Mesenchymal stem cell (in vitro differentiated cells and primary cell): ENCODE results near the gene PLXNB2.

Source experiments
- DNase-seq: peaks from one replicate; pipeline ENCODE4 v3.0.0-alpha.2; 2013
- H2AFZ ChIP-seq: one replicate; pipeline ENCODE4 v1.6.1; 2013; ENCODE audit warnings: low read depth, mild to moderate bottlenecking, control low read depth, inconsistent platforms, low read length, moderate library complexity
- H2AK5ac ChIP-seq: 2 replicates; pipeline ENCODE4 v1.6.1; 2013; ENCODE audit warnings: low read length, moderate library complexity, mild to moderate bottlenecking, inconsistent platforms; ENCODE audit not compliant: severe bottlenecking
- H2BK120ac ChIP-seq: one replicate; pipeline ENCODE4 v1.6.1; 2013; ENCODE audit warnings: low read depth, mild to moderate bottlenecking, inconsistent platforms, low read length, moderate library complexity
- H2BK12ac ChIP-seq, 2 experiments: one replicate each; pipeline ENCODE4 v1.6.1; 2013; ENCODE audit warnings: inconsistent platforms in 2 of 2, low read length in 2 of 2, mild to moderate bottlenecking in 2 of 2, moderate library complexity in 2 of 2, control low read depth in 1 of 2
- H2BK15ac ChIP-seq: one replicate; pipeline ENCODE4 v1.6.1; 2013; ENCODE audit warnings: mild to moderate bottlenecking, low read depth, inconsistent platforms; ENCODE audit not compliant: poor library complexity, severe bottlenecking
- H2BK5ac ChIP-seq: 2 replicates; pipeline ENCODE4 v1.6.1; 2013; ENCODE audit warnings: low read depth, mild to moderate bottlenecking, low read length, control low read depth, inconsistent platforms; ENCODE audit not compliant: poor library complexity, severe bottlenecking
- H3K14ac ChIP-seq, 2 experiments: one replicate each; pipeline ENCODE4 v1.6.1; 2013; ENCODE audit warnings: inconsistent platforms in 2 of 2, low read length in 2 of 2, control low read depth in 1 of 2, mild to moderate bottlenecking in 1 of 2, moderate library complexity in 1 of 2
- H3K18ac ChIP-seq, 2 experiments: one replicate each; pipeline ENCODE4 v1.6.1; 2013; ENCODE audit warnings: inconsistent platforms in 2 of 2, low read length in 2 of 2, control low read depth in 1 of 2, low read depth in 1 of 2, mild to moderate bottlenecking in 1 of 2
- H3K23ac ChIP-seq, 2 experiments: one replicate each; pipeline ENCODE4 v1.6.1; 2013; ENCODE audit warnings: inconsistent platforms in 2 of 2, low read length in 2 of 2, mild to moderate bottlenecking in 2 of 2, moderate library complexity in 2 of 2, control low read depth in 1 of 2
- H3K27ac ChIP-seq: 2 replicates; pipeline ENCODE4 v1.5.1; 2013; ENCODE audit warnings: mild to moderate bottlenecking, moderate library complexity, low read length, control low read depth, inconsistent platforms; ENCODE audit not compliant: poor library complexity, severe bottlenecking
- H3K27me3 ChIP-seq, 2 experiments: 2 replicates each; pipeline versions ENCODE4 v1.6.1 to v1.7.0; 2013; ENCODE audit warnings: low read length in 2 of 2, mild to moderate bottlenecking in 2 of 2, moderate library complexity in 2 of 2, control low read depth in 1 of 2, inconsistent platforms in 1 of 2; ENCODE audit not compliant: control insufficient read depth in 1 of 2, insufficient read depth in 1 of 2
- H3K36me3 ChIP-seq, 2 experiments: 2 replicates each; pipeline versions ENCODE4 v1.6.1 to v1.7.0; 2013; ENCODE audit warnings: low read length in 2 of 2, control low read depth in 1 of 2, inconsistent platforms in 1 of 2, low read depth in 1 of 2, mild to moderate bottlenecking in 1 of 2; ENCODE audit not compliant: insufficient read depth in 2 of 2, control insufficient read depth in 1 of 2
- H3K4ac ChIP-seq, 2 experiments: one replicate each; pipeline ENCODE4 v1.6.1; 2013; ENCODE audit warnings: inconsistent platforms in 2 of 2, low read length in 2 of 2, mild to moderate bottlenecking in 2 of 2, moderate library complexity in 2 of 2, control low read depth in 1 of 2, low read depth in 1 of 2
- H3K4me1 ChIP-seq: 2 replicates; pipeline ENCODE4 v1.6.1; 2013; ENCODE audit warnings: low read depth, low read length, control low read depth; ENCODE audit not compliant: control insufficient read depth, insufficient read depth
- H3K4me2 ChIP-seq: 2 replicates; pipeline ENCODE4 v1.6.1; 2013; ENCODE audit warnings: low read length, mild to moderate bottlenecking, inconsistent platforms; ENCODE audit not compliant: poor library complexity, severe bottlenecking
- H3K4me3 ChIP-seq, 2 experiments: 2 replicates each; pipeline versions ENCODE4 v1.5.1 to v1.7.0; 2013; ENCODE audit warnings: low read length in 2 of 2, mild to moderate bottlenecking in 2 of 2, control low read depth in 1 of 2, low read depth in 1 of 2; ENCODE audit not compliant: insufficient read depth in 1 of 2
- H3K79me1 ChIP-seq: replicated peaks from 2 replicates; pipeline ENCODE4 v1.6.1; 2013; ENCODE audit warnings: mild to moderate bottlenecking, control low read depth, low read length, inconsistent platforms; ENCODE audit not compliant: poor library complexity, severe bottlenecking
- H3K9ac ChIP-seq: 2 replicates; pipeline ENCODE4 v1.7.0; 2013; ENCODE audit warnings: mild to moderate bottlenecking, low read length, moderate library complexity
- H3K9me3 ChIP-seq: 2 replicates; pipeline ENCODE4 v1.7.0; 2013; ENCODE audit warnings: mild to moderate bottlenecking, low read length; ENCODE audit not compliant: control insufficient read depth
- H4K8ac ChIP-seq: one replicate; pipeline ENCODE4 v1.6.1; 2013; ENCODE audit warnings: inconsistent platforms, mild to moderate bottlenecking, low read length, moderate library complexity
- H4K91ac ChIP-seq: one replicate; pipeline ENCODE4 v1.6.1; 2013; ENCODE audit warnings: mild to moderate bottlenecking, low read length, inconsistent platforms
- WGBS: methylation state at CpG from one replicate; pipeline ENCODE4 v1.1.7; 2013; ENCODE audit warnings: mixed read lengths; 5-methylcytosine and 5-hydroxymethylcytosine counted together

Gene PLXNB2

DNA sequence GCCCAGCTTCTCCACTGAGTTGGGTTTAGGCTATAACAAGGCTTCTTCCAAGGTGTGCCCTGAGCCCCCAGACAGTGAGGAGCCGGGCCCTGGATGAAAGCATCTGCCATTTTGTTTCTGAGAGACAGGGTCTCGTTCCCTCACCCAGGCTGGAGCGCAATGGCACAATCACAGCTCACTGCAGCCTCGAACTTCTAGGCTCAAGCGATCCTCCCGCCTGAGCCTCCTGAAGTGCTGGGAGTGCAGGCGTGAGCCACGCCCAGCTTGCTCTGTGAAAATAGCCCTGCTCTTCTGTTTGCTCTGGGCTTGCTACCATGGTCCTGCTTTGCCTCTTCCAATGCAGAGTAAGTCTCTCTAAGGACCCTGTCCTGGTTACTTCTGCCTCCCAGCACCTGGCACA is 12.7 kb upstream of the PLXNB2 start:
- no peak overlapping the region for H2BK5ac ChIP-seq
- H3K9ac ChIP-seq: no peak overlapping the region
- H3K27me3 ChIP-seq: no peaks in the 10 kb centered on the region
- H3K23ac ChIP-seq: no peak overlapping the region
- H3K4me3 ChIP-seq: no peak overlapping the region
- no peak overlapping the region for H2AK5ac ChIP-seq
- H3K27ac ChIP-seq: no peak overlapping the region
- H4K8ac ChIP-seq: no peak overlapping the region
- H2AFZ ChIP-seq: no peak overlapping the region
- H3K79me1 ChIP-seq: peaks cover 6% of the 10 kb centered on the region
- no peaks in the 10 kb centered on the region for H3K9me3 ChIP-seq
- no peak overlapping the region for H2BK12ac ChIP-seq
- no peak overlapping the region for H3K18ac ChIP-seq
- H3K4me1 ChIP-seq: no peaks in the 10 kb centered on the region
- peaks cover 0 to 13% of the 10 kb centered on the region in 2 experiments for H3K36me3 ChIP-seq
- H3K4me2 ChIP-seq: no peak overlapping the region
- no peak overlapping the region for H2BK120ac ChIP-seq
- H3K14ac ChIP-seq: no peak overlapping the region
- H2BK15ac ChIP-seq: no peak overlapping the region
- no peak for DNase-seq
- WGBS: 74% methylated on average over 8 of the region's 8 CpGs
- no peak overlapping the region for H3K4ac ChIP-seq
- no peak overlapping the region for H4K91ac ChIP-seq

- no peak overlapping the region for H2BK15ac ChIP-seq
- H3K36me3 ChIP-seq: peaks cover 0 to 18% of the 10 kb centered on the region in 2 experiments
- no peak overlapping the region for H4K91ac ChIP-seq
- H2BK5ac ChIP-seq: no peak overlapping the region
- H3K4me2 ChIP-seq: no peak overlapping the region
- no peak overlapping the region for H2BK12ac ChIP-seq
- H3K27ac ChIP-seq: no peak overlapping the region
- H3K23ac ChIP-seq: no peak overlapping the region
- no peaks in the 10 kb centered on the region for H3K27me3 ChIP-seq
- H4K8ac ChIP-seq: no peak overlapping the region
- no peak overlapping the region for H2BK120ac ChIP-seq
- H3K9ac ChIP-seq: no peak overlapping the region
- no peak overlapping the region for H3K18ac ChIP-seq
- DNase-seq: no peak
- WGBS: 89% methylated on average over 15 of the region's 15 CpGs
- H2AK5ac ChIP-seq: no peak overlapping the region
- H3K79me1 ChIP-seq: peaks cover 3% of the 10 kb centered on the region
- H3K4ac ChIP-seq: no peak overlapping the region
- no peak overlapping the region for H2AFZ ChIP-seq
- no peaks in the 10 kb centered on the region for H3K9me3 ChIP-seq
- H3K14ac ChIP-seq: no peak overlapping the region
- H3K4me1 ChIP-seq: peaks cover 4% of the 10 kb centered on the region
- peak overlapping the region in 1 of 2 experiments; percentile 7 for H3K4me3 ChIP-seq
Observed at GRCh38 chr22:50319503-50319951, 12.1 kb upstream of the PLXNB2 start.

DNA sequence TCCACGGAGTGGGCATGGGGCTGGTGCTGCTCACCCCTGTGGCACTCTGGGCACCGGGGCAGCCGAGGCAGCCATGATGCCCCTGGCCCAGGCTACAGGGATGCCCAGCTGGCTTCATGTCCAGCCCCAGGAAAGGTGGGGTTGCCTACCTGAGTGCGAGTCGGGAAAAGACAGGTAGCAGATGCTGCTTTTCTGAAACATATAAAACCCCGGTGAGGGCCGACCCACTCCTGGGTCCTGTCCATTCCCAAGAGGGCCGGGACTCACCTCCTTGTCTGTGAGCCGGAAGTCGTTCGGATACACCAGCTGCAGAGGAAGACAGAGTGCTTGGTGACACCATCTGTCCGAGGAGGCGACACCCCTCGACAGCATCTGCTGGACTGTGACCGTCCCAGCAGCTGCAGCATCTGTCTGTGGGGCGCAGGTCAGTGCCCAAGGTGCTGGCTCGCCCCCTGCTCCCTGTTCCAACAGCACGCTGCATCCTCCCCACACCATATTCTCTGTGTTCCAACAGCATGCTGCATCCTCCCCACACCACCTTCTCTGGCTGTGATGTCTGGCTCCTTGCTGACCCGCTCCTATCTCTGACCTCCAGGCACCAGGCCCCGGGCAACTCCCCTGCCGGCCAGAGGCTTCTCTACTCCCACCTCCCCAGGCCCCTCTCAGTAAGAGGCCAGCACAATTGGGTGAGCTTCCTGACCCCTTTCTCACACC is 11.4 kb upstream of the PLXNB2 start:
- Histone ChIP-seq H3K79me1 (peaks cover 3% of the 10 kb centered on the region), H2BK15ac (no peak overlapping the region), H3K4me1 (peaks cover 10% of the 10 kb centered on the region), H2BK120ac (no peak overlapping the region), H2AFZ (no peak overlapping the region), H2BK5ac (no peak overlapping the region), H4K8ac (peak overlapping the region; percentile 35), H3K4ac (no peak overlapping the region), H2AK5ac (no peak overlapping the region), H3K27ac (no peak overlapping the region), H3K4me2 (no peak overlapping the region), H3K9me3 (no peaks in the 10 kb centered on the region), H3K18ac (no peak overlapping the region), H3K4me3 (no peak overlapping the region), H4K91ac (peak overlapping the region; percentile 14), H3K23ac (no peak overlapping the region), H3K36me3 (peaks cover 0 to 18% of the 10 kb centered on the region in 2 experiments), H3K9ac (no peak overlapping the region), H3K27me3 (no peaks in the 10 kb centered on the region), H2BK12ac (no peak overlapping the region), H3K14ac (peak overlapping the region in 1 of 2 experiments; percentile 36)
- no peak for DNase-seq
- 82% methylated on average over 21 of the region's 21 CpGs for WGBS

- no peak overlapping the region for H3K18ac ChIP-seq
- H3K14ac ChIP-seq: no peak overlapping the region
- no peak overlapping the region for H4K8ac ChIP-seq
- H3K4ac ChIP-seq: no peak overlapping the region
- peaks cover 0 to 18% of the 10 kb centered on the region in 2 experiments for H3K36me3 ChIP-seq
- WGBS: 73% methylated on average over 7 of the region's 7 CpGs
- no peak overlapping the region for H3K23ac ChIP-seq
- H2AK5ac ChIP-seq: no peak overlapping the region
- no peak for DNase-seq
- no peak overlapping the region for H2BK12ac ChIP-seq
- H3K4me2 ChIP-seq: no peak overlapping the region
- H3K27ac ChIP-seq: no peak overlapping the region
- peaks cover 10% of the 10 kb centered on the region for H3K4me1 ChIP-seq
- no peaks in the 10 kb centered on the region for H3K27me3 ChIP-seq
- H2BK120ac ChIP-seq: no peak overlapping the region
- no peak overlapping the region for H2AFZ ChIP-seq
- H4K91ac ChIP-seq: no peak overlapping the region
- no peak overlapping the region for H2BK15ac ChIP-seq
- H2BK5ac ChIP-seq: no peak overlapping the region
- H3K9me3 ChIP-seq: no peaks in the 10 kb centered on the region
- H3K79me1 ChIP-seq: peaks cover 3% of the 10 kb centered on the region
- no peak overlapping the region for H3K4me3 ChIP-seq
- H3K9ac ChIP-seq: no peak overlapping the region
Observed at GRCh38 chr22:50318356-50318697, 10.9 kb upstream of the PLXNB2 start.
